Retinal pigment epithelial cell (primary cell): Measurements from ENCODE around the gene KRTAP10-1.
"Not testable (repeated sequence)": the region's sequence is repeated elsewhere in the genome, so short reads cannot be mapped to it uniquely, and the experiment has no call there.

ENCODE experiments used
- DNase-seq: peaks from one replicate; pipeline ENCODE4 v3.0.0-alpha.2; 2010; ENCODE audit warnings: low read depth
- H3K4me3 ChIP-seq: 2 replicates; pipeline ENCODE4 v1.5.1; 2011; ENCODE audit warnings: mild to moderate bottlenecking, low read length, control low read depth, moderate library complexity
- CTCF ChIP-seq: conservative IDR thresholded peaks from 2 replicates; pipeline ENCODE4 v1.5.1; 2011; ENCODE audit warnings: low read depth, low read length, control low read depth, inconsistent platforms

The KRTAP10-1 gene

DNA sequence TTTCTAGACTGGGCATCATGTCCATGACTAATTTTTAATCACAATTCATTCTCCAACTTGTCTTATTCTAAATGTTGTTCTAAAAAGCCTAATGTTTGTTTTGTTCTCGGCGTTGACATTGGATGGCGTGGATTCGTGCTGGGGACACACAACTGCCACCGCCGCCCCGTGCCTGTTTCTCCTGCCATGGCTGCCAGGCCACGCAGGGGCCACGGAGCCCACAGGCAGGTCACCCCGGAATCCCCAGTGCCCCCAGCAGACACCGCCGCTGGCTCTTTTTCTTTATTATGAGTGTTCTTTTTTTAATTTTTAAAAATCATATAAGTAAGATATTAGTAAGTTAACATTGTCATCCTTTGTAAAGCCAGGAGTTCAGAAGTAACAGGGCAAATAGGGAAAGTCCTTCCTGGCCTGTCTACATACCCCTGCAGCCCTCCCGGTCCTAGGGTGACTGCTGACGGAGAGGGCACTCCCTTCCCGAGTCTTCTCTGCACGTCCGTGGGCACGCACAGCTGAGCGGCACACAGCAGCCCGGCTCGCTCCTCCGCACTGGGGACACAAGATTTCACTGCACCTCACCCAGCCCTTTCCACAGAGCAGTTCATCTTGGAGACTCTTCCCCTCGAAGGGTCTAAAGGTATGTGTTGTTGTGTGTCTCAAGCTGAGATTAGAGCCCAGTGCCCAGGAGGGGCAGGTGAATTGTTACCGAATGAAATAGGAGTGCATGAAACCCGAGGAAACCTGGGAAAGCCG, 32.1 kb downstream of the KRTAP10-1 start:
- no peak for TF ChIP-seq CTCF
- H3K4me3 ChIP-seq, result no peak overlapping the region
- no peak for DNase-seq

DNA sequence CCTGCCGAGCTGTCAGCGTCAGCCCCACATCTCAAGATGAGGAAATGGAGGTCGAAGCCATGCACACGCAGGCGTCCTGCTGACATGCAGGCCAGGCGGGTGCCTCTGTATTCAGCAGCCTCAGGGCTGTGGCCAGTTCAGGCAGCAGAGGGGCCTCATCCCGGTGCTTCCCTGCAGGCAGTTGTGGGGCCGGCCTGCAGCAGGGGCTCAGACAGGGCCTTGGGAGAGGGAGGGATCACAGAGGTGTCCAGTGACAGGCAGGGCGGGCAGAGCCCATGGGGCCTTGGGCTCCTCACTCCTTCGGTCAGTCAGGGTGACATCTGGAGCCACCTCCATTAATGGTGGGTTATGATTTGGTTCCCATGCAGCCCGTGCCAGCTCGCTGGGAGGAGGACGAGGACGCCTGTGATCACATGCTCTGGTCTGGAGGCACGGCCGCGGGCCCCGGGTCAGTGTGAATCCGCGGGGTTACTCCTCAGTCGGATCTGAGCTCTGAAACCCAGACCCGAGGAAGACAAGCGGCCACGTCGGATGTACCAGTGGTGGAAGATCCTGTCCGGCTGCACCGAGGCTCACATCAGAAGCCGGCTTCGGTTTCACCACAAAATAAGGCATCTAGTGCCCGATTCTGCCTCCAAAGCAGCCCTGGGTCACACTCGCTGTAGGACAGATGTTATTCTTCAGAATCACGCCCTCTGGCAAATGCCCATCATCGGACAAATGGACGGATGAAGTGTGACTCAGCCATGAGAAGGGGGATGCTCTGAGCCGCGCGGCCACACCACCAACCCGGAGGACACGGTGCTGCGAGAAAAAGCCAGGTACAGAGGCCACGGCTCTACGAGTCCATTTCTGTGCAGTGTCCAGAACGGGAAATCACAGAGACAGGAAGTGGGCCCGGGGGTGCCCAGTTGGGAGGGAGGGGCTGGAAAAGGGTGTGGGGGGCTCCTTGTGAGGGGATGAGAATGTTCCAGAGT, 33.4 kb downstream of the KRTAP10-1 start:
- DNase-seq, result no peak
- no peak for TF ChIP-seq CTCF
- no peak overlapping the region for H3K4me3 ChIP-seq

- no peak for DNase-seq
- no peak for TF ChIP-seq CTCF
- H3K4me3 ChIP-seq, result no peak overlapping the region
Observed at GRCh38 chr21:44505673-44506278, 34.2 kb downstream of the KRTAP10-1 start.

DNA sequence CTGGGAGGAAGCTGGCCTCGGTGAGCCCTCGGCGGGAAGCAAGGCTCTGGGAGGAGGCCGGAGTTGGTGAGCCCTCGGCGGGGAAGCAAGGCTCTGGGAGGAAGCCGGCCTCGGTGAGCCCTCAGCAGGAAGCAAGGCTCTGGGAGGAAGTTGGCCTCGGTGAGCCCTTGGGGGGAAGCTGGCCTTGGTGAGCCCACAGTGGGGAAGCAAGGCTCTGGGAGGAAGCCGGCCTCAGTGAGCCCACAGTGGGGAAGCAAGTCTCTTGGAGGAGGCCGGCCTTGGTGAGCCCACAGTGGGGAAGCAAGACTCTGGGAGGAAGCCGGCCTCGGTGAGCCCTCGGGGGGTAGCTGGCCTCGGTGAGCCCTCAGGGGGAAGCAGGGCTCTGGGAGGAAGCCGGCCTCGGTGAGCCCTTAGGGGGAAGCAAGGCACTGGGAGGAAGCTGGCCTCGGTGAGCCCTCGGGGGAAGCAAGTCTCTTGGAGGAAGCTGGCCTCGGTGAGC, 36.0 kb downstream of the KRTAP10-1 start:
- TF ChIP-seq CTCF, result no peak
- DNase-seq, result no peak
- no peak overlapping the region for H3K4me3 ChIP-seq

DNA sequence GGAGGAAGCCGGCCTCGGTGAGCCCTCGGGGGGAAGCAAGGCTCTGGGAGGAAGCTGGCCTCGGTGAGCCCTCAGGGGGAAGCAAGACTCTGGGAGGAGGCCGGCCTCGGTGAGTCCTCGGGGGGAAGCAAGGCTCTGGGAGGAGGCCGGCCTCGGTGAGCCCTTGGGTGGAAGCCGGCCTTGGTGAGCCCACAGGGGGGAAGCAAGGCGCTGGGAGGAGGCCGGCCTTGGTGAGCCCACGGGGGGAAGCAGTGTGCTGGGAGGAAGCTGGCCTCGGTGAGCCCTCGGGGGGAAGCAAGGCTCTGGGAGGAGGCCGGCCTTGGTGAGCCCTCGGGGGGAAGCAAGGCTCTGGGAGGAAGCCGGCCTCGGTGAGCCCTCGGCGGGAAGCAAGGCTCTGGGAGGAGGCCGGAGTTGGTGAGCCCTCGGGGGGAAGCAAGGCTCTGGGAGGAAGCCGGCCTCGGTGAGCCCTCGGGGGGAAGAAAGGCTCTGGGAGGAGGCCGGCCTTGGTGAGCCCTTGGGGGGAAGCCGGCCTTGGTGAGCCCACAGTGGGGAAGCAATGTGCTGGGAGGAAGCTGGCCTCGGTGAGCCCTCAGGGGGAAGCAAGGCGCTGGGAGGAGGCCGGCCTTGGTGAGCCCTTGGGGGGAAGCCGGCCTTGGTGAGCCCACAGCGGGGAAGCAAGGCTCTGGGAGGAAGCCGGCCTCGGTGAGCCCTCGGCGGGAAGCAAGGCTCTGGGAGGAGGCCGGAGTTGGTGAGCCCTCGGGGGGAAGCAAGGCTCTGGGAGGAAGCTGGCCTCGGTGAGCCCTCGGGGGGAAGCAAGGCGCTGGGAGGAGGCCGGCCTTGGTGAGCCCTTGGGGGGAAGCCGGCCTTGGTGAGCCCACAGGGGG, 36.7 kb downstream of the KRTAP10-1 start:
- H3K4me3 ChIP-seq, DNase-seq: not testable (repeated sequence)

- no peak for TF ChIP-seq CTCF
- H3K4me3 ChIP-seq, result no peak overlapping the region
- no peak for DNase-seq
Observed at GRCh38 chr21:44502171-44502958, 37.6 kb downstream of the KRTAP10-1 start.
